Neural cell (in vitro differentiated cells): Measurements from ENCODE around the gene NDE1. TPM values are rescaled to one million over a fixed set of nuclear protein-coding genes. Genes with fewer than 3 reads are reported as not detected.

ENCODE experiments used
- H2AFZ ChIP-seq: fragments of 200-600, 300-800 bp; sonication (generic), shearing (Covaris generic); 2 replicates; pipeline ENCODE4 v1.6.0; 2014; ENCODE audit warnings: low read depth, mild to moderate bottlenecking, antibody characterized with exemption, low read length, moderate library complexity
- H3F3A ChIP-seq: fragments of 200-600 bp; shearing (Covaris generic); 2 replicates; pipeline ENCODE4 v1.6.1; 2016; ENCODE audit warnings: mild to moderate bottlenecking, moderate library complexity, mixed read lengths, antibody characterized with exemption, low read length; ENCODE audit not compliant: insufficient read depth, poor library complexity, severe bottlenecking
- H3K27ac ChIP-seq: fragments of 200-600, 300-800 bp; sonication (generic), shearing (Covaris generic); 2 replicates; pipeline ENCODE4 v1.5.1; 2014; ENCODE audit warnings: mild to moderate bottlenecking, low read length, moderate library complexity
- H3K27me3 ChIP-seq: fragments of 300-800, 200-600 bp; sonication (generic), shearing (Covaris generic); 2 replicates; pipeline ENCODE4 v1.6.0; 2014; ENCODE audit warnings: mild to moderate bottlenecking, low read depth, low read length, moderate library complexity; ENCODE audit not compliant: insufficient read depth
- H3K36me3 ChIP-seq: fragments of 300-800, 200-600 bp; sonication (generic), shearing (Covaris generic); 2 replicates; pipeline ENCODE4 v1.5.1; 2014; ENCODE audit warnings: mild to moderate bottlenecking, antibody characterized with exemption, low read length, moderate library complexity; ENCODE audit not compliant: insufficient read depth
- H3K4me2 ChIP-seq: fragments of 300-800, 200-600 bp; sonication (generic), shearing (Covaris generic); 2 replicates; pipeline ENCODE4 v1.6.0; 2014; ENCODE audit warnings: mild to moderate bottlenecking, low read length
- H3K4me3 ChIP-seq: fragments of 300-800, 200-600 bp; sonication (generic), shearing (Covaris generic); 2 replicates; pipeline ENCODE4 v1.5.1; 2014; ENCODE audit warnings: mild to moderate bottlenecking, low read length, moderate library complexity
- H3K79me2 ChIP-seq: fragments of 200-600 bp; shearing (Covaris generic); replicated peaks from 2 replicates; pipeline ENCODE4 v1.6.0; 2014; ENCODE audit warnings: mild to moderate bottlenecking, low read length, moderate library complexity; ENCODE audit not compliant: insufficient read depth
- H3K9ac ChIP-seq: fragments of 300-800, 200-600 bp; sonication (generic), shearing (Covaris generic); 2 replicates; pipeline ENCODE4 v1.6.1; 2016; ENCODE audit warnings: mild to moderate bottlenecking, low read length, mixed read lengths
- H3K9me2 ChIP-seq: fragments of 200-600 bp; shearing (Covaris generic); 2 replicates; pipeline ENCODE4 v1.6.1; 2016; ENCODE audit warnings: mild to moderate bottlenecking, low read length, mixed read lengths; ENCODE audit not compliant: insufficient read depth
- H3K9me3 ChIP-seq: fragments of 200-600, 300-800 bp; sonication (generic), shearing (Covaris generic); 2 replicates; pipeline ENCODE4 v1.6.1; 2016; ENCODE audit warnings: mild to moderate bottlenecking, mixed run types, low read length, moderate library complexity, mixed read lengths
- H4K20me1 ChIP-seq: fragments of 200-600 bp; shearing (Covaris generic); 2 replicates; pipeline ENCODE4 v1.6.1; 2016; ENCODE audit warnings: mild to moderate bottlenecking, mixed run types; ENCODE audit not compliant: insufficient read depth
- EP300 ChIP-seq: fragments of 450-650 bp; conservative IDR thresholded peaks from 2 replicates; pipeline ENCODE4 v1.6.1; 2014; ENCODE audit warnings: antibody characterized with exemption, mild to moderate bottlenecking, moderate library complexity; ENCODE audit not compliant: poor library complexity, severe bottlenecking
- EZH2 ChIP-seq: fragments of 200-600, 300-800 bp; shearing (Covaris generic), sonication (generic); IDR thresholded peaks from 2 replicates; pipeline ENCODE4 v1.6.1; 2014; ENCODE audit warnings: antibody characterized with exemption, low read length, borderline replicate concordance, mild to moderate bottlenecking; ENCODE audit not compliant: insufficient read depth, poor library complexity, severe bottlenecking
- MXI1 ChIP-seq: fragments of 450-650 bp; conservative IDR thresholded peaks from 2 replicates; pipeline ENCODE4 v1.6.1; 2014; ENCODE audit warnings: antibody characterized with exemption, mild to moderate bottlenecking; ENCODE audit not compliant: poor library complexity, severe bottlenecking
- POLR2AphosphoS5 ChIP-seq: IDR thresholded peaks from 2 replicates; pipeline ENCODE4 v1.6.1; 2012
- RAD21 ChIP-seq: fragments of 450-650 bp; conservative IDR thresholded peaks from 2 replicates; pipeline ENCODE4 v1.6.1; 2014; ENCODE audit warnings: antibody characterized with exemption, mild to moderate bottlenecking, moderate library complexity
- SMC3 ChIP-seq: fragments of 450-650 bp; conservative IDR thresholded peaks from 2 replicates; pipeline ENCODE4 v1.6.1; 2014; ENCODE audit warnings: antibody characterized with exemption, mild to moderate bottlenecking, moderate library complexity; ENCODE audit not compliant: poor library complexity
- TAF1 ChIP-seq: IDR thresholded peaks from 2 replicates; pipeline ENCODE4 v1.6.1; 2012; ENCODE audit warnings: low read depth
- polyA plus RNA-seq: library from polyadenylated mRNA; depleted of rRNA; stranded (reverse); fragments of >200 nt; gene quantifications from 2 replicates; pipeline ENCODE4 v1.2.3, GENCODE V29; 2014
- TF ChIP-seq, protein P1 (sequence below): IDR thresholded peaks from 2 replicates; pipeline ENCODE4 v1.6.1; 2012; ENCODE audit warnings: borderline replicate concordance
- TF ChIP-seq, protein P2 (sequence below): fragments of 450-650 bp; IDR thresholded peaks from 2 replicates; pipeline ENCODE4 v1.5.1; 2014; ENCODE audit warnings: antibody characterized with exemption, mild to moderate bottlenecking, moderate library complexity; ENCODE audit not compliant: poor library complexity, severe bottlenecking

NDE1 gene
- polyA plus RNA-seq, 1 donor from 2014 or later: not detected

DNA sequence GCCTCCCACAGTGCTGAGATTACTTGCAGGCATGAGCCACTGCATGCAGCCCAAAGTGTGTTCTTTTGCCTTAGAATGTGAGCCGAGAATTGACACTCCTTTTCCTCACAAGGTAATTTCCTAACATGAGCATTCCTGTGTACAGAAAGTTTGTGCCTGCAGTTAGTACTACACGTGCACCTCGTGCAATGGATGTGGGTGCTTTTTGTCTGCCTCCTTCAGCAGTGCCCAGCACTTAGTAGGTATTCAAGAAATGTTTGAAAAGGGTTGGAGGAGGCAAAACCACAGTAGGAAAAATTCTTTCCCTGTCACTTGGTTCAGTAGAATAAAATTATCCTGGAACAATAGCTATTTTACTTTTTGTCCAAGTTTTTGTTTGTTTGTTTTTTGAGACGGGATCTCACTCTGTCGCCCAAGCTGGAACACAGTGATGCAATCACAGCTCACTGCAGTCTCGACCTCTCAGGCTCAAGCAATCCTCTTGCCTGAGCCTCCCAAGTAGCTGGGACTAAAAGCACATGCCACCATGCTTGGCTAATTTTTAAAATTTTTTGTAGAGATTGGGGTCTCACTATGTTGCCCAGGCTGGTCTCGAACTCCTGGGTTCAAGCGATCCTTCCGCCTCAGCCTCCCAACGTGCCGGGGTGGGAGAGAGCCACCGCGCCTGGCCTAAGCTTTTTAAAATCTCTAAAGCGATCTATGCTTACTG lies 2.4 kb downstream of the NDE1 start:
- Histone ChIP-seq H3K27ac (no peak overlapping the region), H4K20me1 (no peaks in the 10 kb centered on the region), H3K79me2 (no peaks in the 10 kb centered on the region), H3K9me2 (no peaks in the 10 kb centered on the region), H2AFZ (no peak overlapping the region), H3K27me3 (peaks cover 5% of the 10 kb centered on the region), H3K9ac (no peak overlapping the region), H3K9me3 (no peaks in the 10 kb centered on the region), H3F3A (no peaks in the 10 kb centered on the region), H3K4me2 (no peak overlapping the region), H3K4me3 (no peak overlapping the region), H3K36me3 (no peaks in the 10 kb centered on the region)
- TF ChIP-seq MXI1 (no peak), POLR2AphosphoS5 (no peak), EZH2 (no peak), RAD21 (no peak), EP300 (no peak), TAF1 (no peak), SMC3 (no peak)
- TF ChIP-seq, protein P1, sequence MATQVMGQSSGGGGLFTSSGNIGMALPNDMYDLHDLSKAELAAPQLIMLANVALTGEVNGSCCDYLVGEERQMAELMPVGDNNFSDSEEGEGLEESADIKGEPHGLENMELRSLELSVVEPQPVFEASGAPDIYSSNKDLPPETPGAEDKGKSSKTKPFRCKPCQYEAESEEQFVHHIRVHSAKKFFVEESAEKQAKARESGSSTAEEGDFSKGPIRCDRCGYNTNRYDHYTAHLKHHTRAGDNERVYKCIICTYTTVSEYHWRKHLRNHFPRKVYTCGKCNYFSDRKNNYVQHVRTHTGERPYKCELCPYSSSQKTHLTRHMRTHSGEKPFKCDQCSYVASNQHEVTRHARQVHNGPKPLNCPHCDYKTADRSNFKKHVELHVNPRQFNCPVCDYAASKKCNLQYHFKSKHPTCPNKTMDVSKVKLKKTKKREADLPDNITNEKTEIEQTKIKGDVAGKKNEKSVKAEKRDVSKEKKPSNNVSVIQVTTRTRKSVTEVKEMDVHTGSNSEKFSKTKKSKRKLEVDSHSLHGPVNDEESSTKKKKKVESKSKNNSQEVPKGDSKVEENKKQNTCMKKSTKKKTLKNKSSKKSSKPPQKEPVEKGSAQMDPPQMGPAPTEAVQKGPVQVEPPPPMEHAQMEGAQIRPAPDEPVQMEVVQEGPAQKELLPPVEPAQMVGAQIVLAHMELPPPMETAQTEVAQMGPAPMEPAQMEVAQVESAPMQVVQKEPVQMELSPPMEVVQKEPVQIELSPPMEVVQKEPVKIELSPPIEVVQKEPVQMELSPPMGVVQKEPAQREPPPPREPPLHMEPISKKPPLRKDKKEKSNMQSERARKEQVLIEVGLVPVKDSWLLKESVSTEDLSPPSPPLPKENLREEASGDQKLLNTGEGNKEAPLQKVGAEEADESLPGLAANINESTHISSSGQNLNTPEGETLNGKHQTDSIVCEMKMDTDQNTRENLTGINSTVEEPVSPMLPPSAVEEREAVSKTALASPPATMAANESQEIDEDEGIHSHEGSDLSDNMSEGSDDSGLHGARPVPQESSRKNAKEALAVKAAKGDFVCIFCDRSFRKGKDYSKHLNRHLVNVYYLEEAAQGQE: no peak
- TF ChIP-seq, protein P2, sequence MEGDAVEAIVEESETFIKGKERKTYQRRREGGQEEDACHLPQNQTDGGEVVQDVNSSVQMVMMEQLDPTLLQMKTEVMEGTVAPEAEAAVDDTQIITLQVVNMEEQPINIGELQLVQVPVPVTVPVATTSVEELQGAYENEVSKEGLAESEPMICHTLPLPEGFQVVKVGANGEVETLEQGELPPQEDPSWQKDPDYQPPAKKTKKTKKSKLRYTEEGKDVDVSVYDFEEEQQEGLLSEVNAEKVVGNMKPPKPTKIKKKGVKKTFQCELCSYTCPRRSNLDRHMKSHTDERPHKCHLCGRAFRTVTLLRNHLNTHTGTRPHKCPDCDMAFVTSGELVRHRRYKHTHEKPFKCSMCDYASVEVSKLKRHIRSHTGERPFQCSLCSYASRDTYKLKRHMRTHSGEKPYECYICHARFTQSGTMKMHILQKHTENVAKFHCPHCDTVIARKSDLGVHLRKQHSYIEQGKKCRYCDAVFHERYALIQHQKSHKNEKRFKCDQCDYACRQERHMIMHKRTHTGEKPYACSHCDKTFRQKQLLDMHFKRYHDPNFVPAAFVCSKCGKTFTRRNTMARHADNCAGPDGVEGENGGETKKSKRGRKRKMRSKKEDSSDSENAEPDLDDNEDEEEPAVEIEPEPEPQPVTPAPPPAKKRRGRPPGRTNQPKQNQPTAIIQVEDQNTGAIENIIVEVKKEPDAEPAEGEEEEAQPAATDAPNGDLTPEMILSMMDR: no peak

DNA sequence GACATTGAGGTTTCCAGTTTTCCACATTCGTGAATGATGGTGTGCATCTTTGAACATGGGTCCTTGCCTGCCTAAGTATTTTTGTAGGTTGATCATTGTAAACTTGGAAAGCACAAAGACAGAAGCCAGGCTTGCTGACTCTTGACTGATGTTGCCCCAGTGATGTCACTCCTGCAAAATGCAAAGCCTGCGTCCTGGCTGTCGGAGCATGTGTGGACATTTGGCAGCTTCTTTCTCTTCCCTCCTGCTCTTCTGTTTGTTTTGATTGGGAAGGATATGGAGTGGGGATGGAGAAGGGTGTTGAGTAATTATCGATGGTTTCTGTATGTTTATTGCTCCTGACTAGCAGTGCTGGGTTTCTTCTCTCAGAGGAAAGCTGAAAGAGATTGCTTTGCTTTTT lies 3.2 kb downstream of the NDE1 start:
- Histone ChIP-seq H2AFZ (no peak overlapping the region), H3K4me3 (no peak overlapping the region), H3F3A (no peaks in the 10 kb centered on the region), H3K27me3 (peaks cover 5% of the 10 kb centered on the region), H3K27ac (no peak overlapping the region), H3K79me2 (no peaks in the 10 kb centered on the region), H4K20me1 (no peaks in the 10 kb centered on the region), H3K4me2 (no peak overlapping the region), H3K36me3 (no peaks in the 10 kb centered on the region), H3K9me2 (no peaks in the 10 kb centered on the region), H3K9me3 (no peaks in the 10 kb centered on the region), H3K9ac (no peak overlapping the region)
- TF ChIP-seq MXI1: no peak
